ENCODE results near the gene BTBD17. TPM values are rescaled to one million over a fixed set of nuclear protein-coding genes. Genes with fewer than 3 reads are reported as not detected.

The BTBD17 gene
- total and polyA plus RNA-seq, 2 of the 8 experiments (the other 6 are each of a cell fraction or from before 2014, with no cell fraction given): 7.0 to 14.8 TPM

- H3K9me3 ChIP-seq (ENCODE audit: insufficient read depth in 2 of 2, low read depth in 1 of 2, low read length in 1 of 2): peaks cover 7 to 13% of the 10 kb centered on the region in 2 experiments; a peak in 2 of 4 replicates
- POLR2A ChIA-PET (ENCODE audit: partially characterized antibody): no interaction called here
- no peak overlapping the region for H3K9ac ChIP-seq (replicated peaks in 1 of 4; ENCODE audit: extremely low read depth in 1 of 4, low read depth in 3 of 4, low read length in 3 of 4)
- no peaks in the 10 kb centered on the region for H3K79me1 ChIP-seq (ENCODE audit: low read depth, low read length)
- no peak overlapping the region for H3K4me3 ChIP-seq (ENCODE audit: extremely low read depth in 1 of 4, insufficient read depth in 2 of 4, low read depth in 3 of 4, low read length in 4 of 4)
- no peak overlapping the region for H3K23ac ChIP-seq (ENCODE audit: insufficient read length)
- H2BK20ac ChIP-seq (ENCODE audit: low read length): no peak overlapping the region
- no peaks in the 10 kb centered on the region for H4K20me1 ChIP-seq (replicated peaks in 1 of 2; ENCODE audit: control insufficient read depth in 1 of 2, insufficient read depth in 2 of 2, low read length in 2 of 2)
- no peak overlapping the region for H2BK120ac ChIP-seq (replicated peaks; ENCODE audit: low read depth, low read length)
- H3K14ac ChIP-seq (ENCODE audit: insufficient read length): no peak overlapping the region
- H2AK5ac ChIP-seq (ENCODE audit: low read depth, low read length): no peak overlapping the region
- no peak overlapping the region for H2BK12ac ChIP-seq (ENCODE audit: low read depth, low read length)
- H3K4ac ChIP-seq (replicated peaks; ENCODE audit: insufficient read length, low read depth, low read length): no peak overlapping the region
- CTCF ChIA-PET (ENCODE audit: partially characterized antibody): interaction anchor here (0.6 to 3.5 kb wide), 8 partner anchors 10 to 123 kb away, joined by 3 to 12 read pairs (median 4); no protein-coding TSS in a partner anchor
- H3K4me1 ChIP-seq (replicated peaks in 1 of 4; ENCODE audit: control insufficient read depth in 3 of 4, insufficient read depth in 4 of 4, low read length in 3 of 4): peaks cover 6 to 20% (median 12%) of the 10 kb centered on the region in 4 experiments
- TF ChIP-seq CTCF (IDR thresholded peaks at IDR 0.05; ENCODE audit: control extremely low read depth in 1 of 3, insufficient read depth in 1 of 3, low read depth in 1 of 3, low read length in 3 of 3): no peak
- TF ChIP-seq NANOG (IDR thresholded peaks at IDR 0.05; ENCODE audit: insufficient read depth, low read depth, low read length, poor library complexity, severe bottlenecking): no peak
- H3K4me2 ChIP-seq (ENCODE audit: insufficient read depth in 1 of 2, low read depth in 2 of 2, low read length in 2 of 2): no peak overlapping the region
- no peak overlapping the region for H2BK15ac ChIP-seq (ENCODE audit: low read length)
- WGBS, 2 experiments (ENCODE audit: extremely low coverage in 1 of 2, insufficient coverage in 1 of 2, insufficient read length in 1 of 2, insufficient replicate concordance in 2 of 2, low coverage in 1 of 2, low lambda C conversion rate in 2 of 2, missing lambda C conversion rate in 1 of 2): 81% methylated on average over 8 of the region's 8 CpGs; no CpG with 5 or more reads in 1 of the 2 experiments
- no peaks in the 10 kb centered on the region for H3K79me2 ChIP-seq (ENCODE audit: control insufficient read depth in 1 of 2, insufficient read depth in 2 of 2, low read length in 2 of 2)
- no peak overlapping the region for H2BK5ac ChIP-seq (ENCODE audit: low read depth, low read length)
- peaks cover 3 to 23% (median 18%) of the 10 kb centered on the region in 4 experiments for H3K27me3 ChIP-seq (replicated peaks in 1 of 4; ENCODE audit: control insufficient read depth in 3 of 4, extremely low read depth in 1 of 4, insufficient read depth in 3 of 4, low read length in 3 of 4)
- DNase-seq (ENCODE audit: low read depth in 1 of 2, low spot score in 2 of 2) (no peak), FAIRE-seq (no peak)
- no peak overlapping the region for H4K91ac ChIP-seq (replicated peaks; ENCODE audit: insufficient read length, low read length)
- H3K18ac ChIP-seq (ENCODE audit: extremely low read depth, low read length): no peak overlapping the region
- H4K8ac ChIP-seq (ENCODE audit: extremely low read depth, insufficient read depth, low read length): no peak overlapping the region
- no peaks in the 10 kb centered on the region for H3K36me3 ChIP-seq (ENCODE audit: control insufficient read depth in 2 of 4, insufficient read depth in 4 of 4, low read length in 3 of 4)
- no peak overlapping the region for H3K27ac ChIP-seq (ENCODE audit: low read depth, low read length)
- no peak overlapping the region for H2AFZ ChIP-seq (ENCODE audit: low read length)
- peaks cover 8% of the 10 kb centered on the region for H3K23me2 ChIP-seq (ENCODE audit: low read depth, low read length)
- H4K5ac ChIP-seq (ENCODE audit: insufficient read length, low read depth, low read length): no peak overlapping the region
- H3K56ac ChIP-seq (replicated peaks; ENCODE audit: insufficient read length, low read depth, low read length): no peak overlapping the region
Observed at GRCh38 chr17:74330446-74330845, 31.2 kb downstream of the BTBD17 start.
